ENCODE measurements around the gene FARS2.

FARS2 gene

DNA sequence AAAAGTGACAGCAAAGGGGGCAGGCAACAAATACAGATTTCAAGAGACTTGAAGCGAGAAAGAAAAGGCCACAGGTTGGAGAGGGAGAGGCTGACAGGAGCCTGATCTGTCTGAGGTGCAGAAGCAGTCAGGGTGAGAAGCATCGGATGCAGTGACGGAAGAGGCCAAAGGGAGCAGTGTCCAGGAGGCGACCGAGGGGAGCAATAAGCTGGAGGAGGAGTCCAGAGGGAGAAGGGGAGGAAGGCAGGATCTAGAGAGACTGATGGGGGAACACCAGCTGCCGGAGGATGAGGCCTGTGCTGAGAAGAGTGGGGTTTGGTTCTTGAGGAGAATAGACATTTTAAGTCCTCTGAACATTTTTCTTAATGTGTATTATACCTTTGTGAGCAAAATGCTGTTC lies 23.8 kb downstream of the FARS2 start:
- peaks cover 3% of the 10 kb centered on the region for H3K36me3 Mint-ChIP-seq (ENCODE audit: insufficient read depth)
- ATAC-seq (replicated peaks) (no peak), DNase-seq (no peak)
- no peak overlapping the region for H3K27ac Mint-ChIP-seq
- H3K4me3 Mint-ChIP-seq: no peak overlapping the region
- peaks cover 35 to 47% of the 10 kb centered on the region in 2 donors for H3K4me1 Mint-ChIP-seq (ENCODE audit: low read depth in 2 of 2)
- H3K9me3 Mint-ChIP-seq: no peaks in the 10 kb centered on the region
- no peaks in the 10 kb centered on the region for H3K27me3 Mint-ChIP-seq

GRCh38 chr6:5285526-5285925 lies 24.2 kb downstream of the FARS2 start:
- no peak overlapping the region for H3K27ac Mint-ChIP-seq
- H3K27me3 Mint-ChIP-seq: no peaks in the 10 kb centered on the region
- H3K36me3 Mint-ChIP-seq (ENCODE audit: insufficient read depth): peaks cover 3% of the 10 kb centered on the region
- H3K9me3 Mint-ChIP-seq: no peaks in the 10 kb centered on the region
- DNase-seq (no peak), ATAC-seq (replicated peaks) (no peak)
- peaks cover 33 to 43% of the 10 kb centered on the region in 2 donors for H3K4me1 Mint-ChIP-seq (ENCODE audit: low read depth in 2 of 2)
- H3K4me3 Mint-ChIP-seq: no peak overlapping the region

- no peak for ATAC-seq (replicated peaks)
- Mint-ChIP-seq H3K27me3 (no peaks in the 10 kb centered on the region), H3K4me1 (ENCODE audit: low read depth in 2 of 2) (peaks cover 32 to 35% of the 10 kb centered on the region in 2 donors), H3K27ac (no peak overlapping the region), H3K9me3 (no peaks in the 10 kb centered on the region), H3K36me3 (ENCODE audit: insufficient read depth) (peaks cover 3% of the 10 kb centered on the region), H3K4me3 (no peak overlapping the region)
- DNase-seq: no peak
Observed at GRCh38 chr6:5286780-5287179, 25.5 kb downstream of the FARS2 start.

- no peaks in the 10 kb centered on the region for H3K27me3 Mint-ChIP-seq
- peaks cover 32 to 37% of the 10 kb centered on the region in 2 donors for H3K4me1 Mint-ChIP-seq (ENCODE audit: low read depth in 2 of 2)
- ATAC-seq (replicated peaks) (no peak), DNase-seq (no peak)
- H3K27ac Mint-ChIP-seq: no peak overlapping the region
- H3K36me3 Mint-ChIP-seq (ENCODE audit: insufficient read depth): peaks cover 3% of the 10 kb centered on the region
- H3K4me3 Mint-ChIP-seq: no peak overlapping the region
- no peaks in the 10 kb centered on the region for H3K9me3 Mint-ChIP-seq
Observed at GRCh38 chr6:5287205-5287965, 26.1 kb downstream of the FARS2 start.

DNA sequence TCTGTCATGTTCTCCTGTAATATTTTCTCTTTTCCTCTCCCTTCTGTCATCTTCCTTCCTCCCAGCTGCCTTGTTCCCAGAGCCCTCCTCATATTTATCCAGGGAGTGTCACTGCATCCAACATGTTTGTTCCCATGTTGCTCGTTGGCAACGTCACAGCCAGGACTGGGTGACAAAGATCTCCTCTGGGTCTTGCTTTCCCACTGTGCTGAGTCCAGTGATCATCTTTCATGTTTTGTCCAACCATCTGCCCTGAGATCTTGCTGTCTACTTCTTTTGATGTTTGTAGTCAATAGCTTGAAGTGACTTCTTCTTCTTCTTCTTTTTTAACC lies 26.6 kb downstream of the FARS2 start:
- H3K27ac Mint-ChIP-seq: no peak overlapping the region
- peaks cover 35 to 39% of the 10 kb centered on the region in 2 donors for H3K4me1 Mint-ChIP-seq (ENCODE audit: low read depth in 2 of 2)

DNA sequence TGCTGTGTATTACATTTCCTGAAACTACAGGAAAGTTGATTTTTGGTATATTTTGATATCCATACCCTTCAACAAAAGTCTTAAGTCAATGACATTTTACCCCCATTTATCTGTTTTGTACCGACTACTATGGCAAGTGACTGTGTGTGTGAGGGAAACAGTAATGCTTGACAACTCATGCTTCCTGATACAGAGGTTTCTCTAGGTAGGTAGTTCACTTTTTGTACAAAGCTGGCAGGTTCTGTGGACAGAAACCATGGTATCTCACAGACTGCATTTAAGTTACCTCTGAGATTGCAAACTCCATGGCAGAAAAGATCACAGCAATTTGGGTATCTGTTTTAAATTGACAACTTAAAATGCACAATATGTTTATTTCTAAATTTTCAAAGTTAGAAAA lies 28.8 kb downstream of the FARS2 start:
- Mint-ChIP-seq H3K4me3 (no peak overlapping the region), H3K27ac (no peak overlapping the region), H3K36me3 (ENCODE audit: insufficient read depth) (no peaks in the 10 kb centered on the region), H3K9me3 (no peaks in the 10 kb centered on the region), H3K4me1 (ENCODE audit: low read depth in 2 of 2) (peaks cover 34 to 41% of the 10 kb centered on the region in 2 donors), H3K27me3 (no peaks in the 10 kb centered on the region)
- DNase-seq (no peak), ATAC-seq (replicated peaks) (no peak)

More for the DNA sequence above, 26.6 kb downstream of the FARS2 start:
- Mint-ChIP-seq H3K4me3 (no peak overlapping the region), H3K9me3 (no peaks in the 10 kb centered on the region), H3K27me3 (no peaks in the 10 kb centered on the region), H3K36me3 (ENCODE audit: insufficient read depth) (peaks cover 3% of the 10 kb centered on the region)
- no peak for DNase-seq
- no peak for ATAC-seq (replicated peaks)

DNA sequence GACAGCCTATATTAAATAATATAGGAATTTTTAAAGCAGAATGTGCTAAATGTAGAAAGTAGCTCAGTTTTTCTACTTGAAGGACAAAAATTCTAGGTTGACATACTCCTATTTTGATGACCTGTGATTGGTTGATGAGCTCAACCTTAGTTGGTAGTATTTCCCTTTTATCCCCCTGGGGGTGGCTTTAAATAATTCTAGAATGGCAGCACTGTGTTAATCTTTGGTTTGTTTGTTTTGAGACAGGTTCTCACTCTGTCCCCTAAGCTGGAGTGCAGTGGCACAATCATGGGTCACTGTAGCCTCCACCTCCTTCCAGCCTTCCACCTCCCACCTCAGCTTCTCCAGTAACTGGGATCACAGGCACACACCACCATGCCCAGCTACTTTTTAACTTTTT lies 29.2 kb downstream of the FARS2 start:
- Mint-ChIP-seq H3K4me1 (ENCODE audit: low read depth in 2 of 2) (peaks cover 33 to 41% of the 10 kb centered on the region in 2 donors), H3K9me3 (no peaks in the 10 kb centered on the region), H3K36me3 (ENCODE audit: insufficient read depth) (no peaks in the 10 kb centered on the region), H3K4me3 (no peak overlapping the region), H3K27ac (no peak overlapping the region), H3K27me3 (no peaks in the 10 kb centered on the region)
- ATAC-seq (replicated peaks) (no peak), DNase-seq (no peak)

GRCh38 chr6:5292154-5292553 lies 30.8 kb downstream of the FARS2 start:
- no peak overlapping the region for H3K4me3 Mint-ChIP-seq
- no peak overlapping the region for H3K27ac Mint-ChIP-seq
- H3K36me3 Mint-ChIP-seq (ENCODE audit: insufficient read depth): peaks cover 3% of the 10 kb centered on the region
- ATAC-seq (replicated peaks) (no peak), DNase-seq (no peak)
- peaks cover 28 to 38% of the 10 kb centered on the region in 2 donors for H3K4me1 Mint-ChIP-seq (ENCODE audit: low read depth in 2 of 2)
- H3K9me3 Mint-ChIP-seq: no peaks in the 10 kb centered on the region
- no peaks in the 10 kb centered on the region for H3K27me3 Mint-ChIP-seq

- H3K9me3 Mint-ChIP-seq: no peaks in the 10 kb centered on the region
- peak overlapping the region in 1 of 2 donors; percentile 3 for H3K27ac Mint-ChIP-seq
- peaks cover 3% of the 10 kb centered on the region for H3K36me3 Mint-ChIP-seq (ENCODE audit: insufficient read depth)
- no peak overlapping the region for H3K4me3 Mint-ChIP-seq
- no peaks in the 10 kb centered on the region for H3K27me3 Mint-ChIP-seq
- ATAC-seq (replicated peaks) (no peak), DNase-seq (no peak)
- H3K4me1 Mint-ChIP-seq (ENCODE audit: low read depth in 2 of 2): peaks cover 19 to 26% of the 10 kb centered on the region in 2 donors
Observed at GRCh38 chr6:5293692-5294091, 32.4 kb downstream of the FARS2 start.

GRCh38 chr6:5294392-5295211 lies 33.3 kb downstream of the FARS2 start:
- ATAC-seq (replicated peaks) (peak; percentile 14), DNase-seq (no peak)
- H3K27ac Mint-ChIP-seq: peak overlapping the region in 1 of 2 donors; percentile 3
- no peak overlapping the region for H3K4me3 Mint-ChIP-seq
- no peaks in the 10 kb centered on the region for H3K27me3 Mint-ChIP-seq
- H3K4me1 Mint-ChIP-seq (ENCODE audit: low read depth in 2 of 2): peaks cover 19 to 26% of the 10 kb centered on the region in 2 donors
- peaks cover 3% of the 10 kb centered on the region for H3K36me3 Mint-ChIP-seq (ENCODE audit: insufficient read depth)
- H3K9me3 Mint-ChIP-seq: no peaks in the 10 kb centered on the region

- H3K36me3 Mint-ChIP-seq (ENCODE audit: insufficient read depth): peaks cover 3% of the 10 kb centered on the region
- H3K9me3 Mint-ChIP-seq: no peaks in the 10 kb centered on the region
- H3K4me3 Mint-ChIP-seq: no peak overlapping the region
- H3K27ac Mint-ChIP-seq: no peak overlapping the region
- H3K4me1 Mint-ChIP-seq (ENCODE audit: low read depth in 2 of 2): peaks cover 19 to 26% of the 10 kb centered on the region in 2 donors
- DNase-seq (no peak), ATAC-seq (replicated peaks) (no peak)
- no peaks in the 10 kb centered on the region for H3K27me3 Mint-ChIP-seq
Observed at GRCh38 chr6:5295623-5296022, 34.3 kb downstream of the FARS2 start.

DNA sequence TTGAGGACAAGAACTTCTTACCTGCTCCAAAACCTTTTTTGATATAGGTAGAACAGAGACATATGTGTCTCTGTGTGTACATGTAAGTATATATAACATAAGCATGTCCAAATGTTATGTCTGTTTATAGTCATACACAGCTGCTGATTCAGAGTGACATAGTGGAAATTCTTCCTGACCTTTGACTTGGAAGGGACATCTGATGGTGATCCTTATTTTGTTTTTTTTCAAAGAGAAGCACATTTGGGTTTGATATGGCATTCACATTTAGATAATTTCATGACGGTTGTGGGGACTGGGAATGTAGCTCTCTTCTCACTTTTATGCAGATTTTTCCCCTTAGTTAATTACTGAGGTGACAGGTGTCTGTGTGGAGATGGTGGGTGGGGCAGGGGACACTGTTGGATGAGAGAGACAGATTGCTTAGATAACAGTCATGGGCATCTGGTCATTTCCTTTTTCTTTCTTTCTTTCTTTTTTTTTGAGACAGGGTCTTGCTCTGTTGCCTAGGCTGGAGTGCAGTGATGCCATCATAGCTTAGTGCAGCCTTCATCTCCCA lies 39.0 kb downstream of the FARS2 start:
- Mint-ChIP-seq H3K27ac (no peak overlapping the region), H3K36me3 (ENCODE audit: insufficient read depth) (peaks cover 3% of the 10 kb centered on the region), H3K4me3 (no peak overlapping the region)

GRCh38 chr6:5302220-5302946 lies 41.1 kb downstream of the FARS2 start:
- Mint-ChIP-seq H3K27ac (peak overlapping the region; percentile 0 to 49), H3K36me3 (ENCODE audit: insufficient read depth) (no peaks in the 10 kb centered on the region), H3K4me3 (peak overlapping the region; percentile 63 to 70), H3K9me3 (no peaks in the 10 kb centered on the region), H3K27me3 (no peaks in the 10 kb centered on the region), H3K4me1 (ENCODE audit: low read depth in 2 of 2) (peaks cover 24 to 27% of the 10 kb centered on the region in 2 donors)
- ATAC-seq (replicated peaks) (peak; percentile 69), DNase-seq (peak in 1 of 3 experiments; percentile 8)

More for the DNA sequence above, 39.0 kb downstream of the FARS2 start:
- Mint-ChIP-seq H3K4me1 (ENCODE audit: low read depth in 2 of 2) (peaks cover 19 to 26% of the 10 kb centered on the region in 2 donors), H3K27me3 (no peaks in the 10 kb centered on the region), H3K9me3 (no peaks in the 10 kb centered on the region)
- DNase-seq: no peak
- ATAC-seq (replicated peaks): no peak

Data from effector memory CD8-positive, alpha-beta T cell (primary cell).